Stimulated activated CD4-positive, alpha-beta T cell treated with anti-CD3 and anti-CD28 coated beads, Interleukin-1b, Interleukin-23, amount 100 ng/mL, for 1 hour (primary cell): ENCODE results near the gene LYZL6.
A peak's percentile ranks its signal among the peaks of the same experiment; 100 is the strongest.

Experiments used
- DNase-seq, 2 donors: peaks; one replicate each; pipeline ENCODE4 v3.0.0-alpha.2; 2020; ENCODE audit warnings: low read depth in 2 of 2

LYZL6 gene

GRCh38 chr17:35943537-35943936, at the start of gene LYZL6:
TSS of gene LYZL6 (minus strand) at chr17:35943713. CDS start at chr17:35939356, 4,357 bp downstream.
- DNase-seq, result no peak

GRCh38 chr17:35991075-35991474, 47.6 kb upstream of the LYZL6 start:
- DNase-seq, result no peak

GRCh38 chr17:35988164-35988563, 44.7 kb upstream of the LYZL6 start:
- no peak for DNase-seq

- no peak for DNase-seq
These were observed 43.1 kb upstream of the LYZL6 start, which contains the start of gene CCL14 for GRCh38 chr17:35986643-35987042. TSS of gene CCL14 (minus strand) at chr17:35986729. CDS start at chr17:35986649, 80 bp downstream.

- no peak for DNase-seq
These were observed 40.6 kb upstream of the LYZL6 start for GRCh38 chr17:35984140-35984539.

GRCh38 chr17:35982409-35983191, 39.1 kb upstream of the LYZL6 start:
- DNase-seq, result no peak

- DNase-seq, result no peak
These were observed 38.4 kb upstream of the LYZL6 start for GRCh38 chr17:35981908-35982330.

- no peak for DNase-seq
These were observed 37.7 kb upstream of the LYZL6 start, which contains the start of gene CCL16 for GRCh38 chr17:35981246-35981645. TSS of gene CCL16 (minus strand) at chr17:35981497. CDS start at chr17:35981420, 77 bp downstream.

GRCh38 chr17:35978346-35978745, 34.8 kb upstream of the LYZL6 start:
- DNase-seq, result no peak

- no peak for DNase-seq
These were observed 34.0 kb upstream of the LYZL6 start for GRCh38 chr17:35977509-35977908.

GRCh38 chr17:35973333-35974260, 30.1 kb upstream of the LYZL6 start:
- DNase-seq, result no peak

- no peak for DNase-seq
These were observed 29.4 kb upstream of the LYZL6 start for GRCh38 chr17:35972945-35973332.

GRCh38 chr17:35972535-35972934, 29.0 kb upstream of the LYZL6 start:
- DNase-seq, result no peak

GRCh38 chr17:35972066-35972465, 28.6 kb upstream of the LYZL6 start:
- no peak for DNase-seq

GRCh38 chr17:35969558-35970380, 26.3 kb upstream of the LYZL6 start:
- DNase-seq, result peak; percentile 15 to 48

GRCh38 chr17:35968520-35969054, 25.1 kb upstream of the LYZL6 start:
- DNase-seq, result no peak

GRCh38 chr17:35965272-35965671, 21.8 kb upstream of the LYZL6 start:
- DNase-seq, result no peak

GRCh38 chr17:35963663-35964062, 20.1 kb upstream of the LYZL6 start:
- no peak for DNase-seq

- DNase-seq, result no peak
These were observed 10.2 kb upstream of the LYZL6 start for GRCh38 chr17:35953720-35954119.

GRCh38 chr17:35949401-35949800, 5.9 kb upstream of the LYZL6 start:
- DNase-seq, result no peak

GRCh38 chr17:35948092-35948491, 4.6 kb upstream of the LYZL6 start:
- DNase-seq, result no peak
